Measurements from ENCODE around the gene SMYD1.

The SMYD1 gene

DNA sequence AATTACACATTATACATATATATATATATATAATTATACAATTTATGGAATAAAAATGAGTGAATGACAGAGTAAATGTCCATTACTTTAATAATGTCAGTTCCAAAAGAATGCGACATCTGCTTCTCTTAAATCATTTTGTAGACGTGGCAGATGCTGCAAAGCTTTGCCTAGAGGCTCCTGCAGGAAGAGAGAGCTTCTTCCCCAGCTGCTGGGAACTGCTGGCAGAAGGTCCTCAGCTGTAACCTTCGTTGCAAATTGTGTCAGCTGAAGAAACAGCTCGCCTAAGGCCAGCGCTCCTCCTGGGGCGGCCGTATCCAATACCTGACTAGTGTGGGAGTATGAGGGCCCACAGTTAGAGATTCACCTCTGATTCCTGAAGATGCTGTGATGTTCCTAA, 92.9 kb downstream of the SMYD1 start:
- Histone ChIP-seq H3K4me1 (ENCODE audit: control insufficient read depth, insufficient read depth, low read length) (peaks cover 5% of the 10 kb centered on the region), H3K36me3 (ENCODE audit: control insufficient read depth, insufficient read depth, low read length, severe bottlenecking) (no peaks in the 10 kb centered on the region), H3K9ac (ENCODE audit: low read length) (no peak overlapping the region), H3K9me3 (ENCODE audit: control insufficient read depth, low read length) (no peaks in the 10 kb centered on the region), H3K27me3 (replicated peaks; ENCODE audit: control insufficient read depth, insufficient read depth, low read length) (peaks cover 5% of the 10 kb centered on the region), H3K4me3 (ENCODE audit: low read length) (no peak overlapping the region)
- no peak for DNase-seq (ENCODE audit: low read depth)

DNA sequence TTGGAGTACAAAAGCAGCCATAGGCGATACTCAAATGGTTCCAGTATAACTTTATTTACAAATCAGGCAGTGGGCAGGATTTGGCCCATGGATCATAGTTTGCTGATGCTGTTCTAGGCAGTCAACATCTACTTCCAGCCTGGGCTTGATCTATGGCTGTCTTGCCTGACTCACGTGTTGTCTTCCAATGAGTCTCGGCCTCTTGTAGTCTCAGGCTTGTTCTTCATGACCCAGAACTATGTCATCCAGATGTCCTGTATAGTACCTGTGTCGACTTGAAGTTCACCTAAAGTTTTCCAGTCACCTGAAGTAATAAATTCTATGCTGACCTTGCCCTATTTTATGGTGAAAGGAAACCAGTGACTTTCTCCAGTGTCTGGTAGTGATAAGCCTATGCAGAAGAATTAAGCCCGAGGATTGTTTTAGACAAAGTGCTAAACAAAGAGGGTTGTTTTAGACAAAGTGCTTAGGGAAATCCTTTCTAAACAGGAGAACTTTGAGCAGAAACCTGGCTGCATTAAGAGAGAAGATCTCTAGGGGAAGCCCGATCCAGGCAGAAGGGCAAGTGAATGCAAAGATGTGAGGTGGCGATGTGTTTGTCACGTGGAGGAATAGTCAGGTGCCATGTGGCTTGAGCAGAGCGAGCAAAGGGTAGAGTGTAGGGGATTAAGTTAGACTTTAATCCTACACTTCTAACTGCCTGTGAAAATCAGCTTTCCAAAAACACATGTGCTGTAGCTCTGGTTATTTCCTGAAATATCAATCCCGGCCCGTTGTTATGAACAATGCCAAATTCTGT, 94.0 kb downstream of the SMYD1 start:
- H3K4me1 ChIP-seq (ENCODE audit: control insufficient read depth, insufficient read depth, low read length), result peaks cover 12% of the 10 kb centered on the region

More for the DNA sequence above, 94.0 kb downstream of the SMYD1 start:
- no peak overlapping the region for H3K4me3 ChIP-seq (ENCODE audit: low read length)
- H3K9ac ChIP-seq (ENCODE audit: low read length), result no peak overlapping the region
- no peaks in the 10 kb centered on the region for H3K36me3 ChIP-seq (ENCODE audit: control insufficient read depth, insufficient read depth, low read length, severe bottlenecking)
- no peaks in the 10 kb centered on the region for H3K9me3 ChIP-seq (ENCODE audit: control insufficient read depth, low read length)
- no peak for DNase-seq (ENCODE audit: low read depth)
- peaks cover 5% of the 10 kb centered on the region for H3K27me3 ChIP-seq (replicated peaks; ENCODE audit: control insufficient read depth, insufficient read depth, low read length)

Data from adipocyte (in vitro differentiated cells).